Measurements from ENCODE around the gene ABR. TPM values are rescaled to one million over a fixed set of nuclear protein-coding genes. Genes with fewer than 3 reads are reported as not detected.
A peak's percentile ranks its signal among the peaks of the same experiment; 100 is the strongest.

Gene ABR
- polyA plus RNA-seq, 3 donors: 19.8 to 160 (median 26.0) TPM

GRCh38 chr17:1029922-1030644 is 149.7 kb downstream of the ABR start:
- TF ChIP-seq CTCF (IDR thresholded peaks at IDR 0.05): no peak
- peak overlapping the region in 1 of 7 donors; percentile 70 for H3K27ac Mint-ChIP-seq
- intact Hi-C loops (cut with micrococcal nuclease): no loop called here
- H3K79me2 ChIP-seq (ENCODE audit: insufficient read depth, low read length): peaks cover 40% of the 10 kb centered on the region
- H3K36me3 Mint-ChIP-seq: peaks cover 33 to 74% of the 10 kb centered on the region in 2 donors
- no peak overlapping the region for H3K27ac ChIP-seq (ENCODE audit: low read depth in 1 of 2, low read length in 2 of 2)
- H3K4me3 ChIP-seq (replicated peaks in 1 of 3; ENCODE audit: low read depth in 2 of 3, low read length in 3 of 3): no peak overlapping the region
- no peaks in the 10 kb centered on the region for H3K27me3 ChIP-seq (ENCODE audit: control insufficient read depth in 2 of 2, insufficient read depth in 2 of 2, low read length in 2 of 2)
- no peaks in the 10 kb centered on the region for H3K9me3 ChIP-seq (replicated peaks in 1 of 2; ENCODE audit: control insufficient read depth in 1 of 2, insufficient read depth in 1 of 2, low read length in 2 of 2)
- DNase-seq: no peak
- H3K27me3 Mint-ChIP-seq (ENCODE audit: low read depth in 3 of 3): peaks cover 0 to 1% (median 0%) of the 10 kb centered on the region in 3 donors
- no peak overlapping the region for H3K4me3 Mint-ChIP-seq
- H2AFZ ChIP-seq (ENCODE audit: insufficient read depth, low read depth, low read length, poor library complexity, severe bottlenecking): no peak overlapping the region
- H3K9ac ChIP-seq (ENCODE audit: insufficient read depth, low read length, poor library complexity, severe bottlenecking): no peak overlapping the region
- H3K36me3 ChIP-seq (replicated peaks in 1 of 2; ENCODE audit: control insufficient read depth in 1 of 2, insufficient read depth in 2 of 2, low read length in 2 of 2): peaks cover 47 to 88% of the 10 kb centered on the region in 2 donors
- H3K4me2 ChIP-seq (replicated peaks; ENCODE audit: extremely low read depth, low read length, poor library complexity, severe bottlenecking): no peak overlapping the region
- peaks cover 96% of the 10 kb centered on the region for H4K20me1 ChIP-seq (ENCODE audit: insufficient read depth, low read length)
- 96% methylated on average over 17 of the region's 20 CpGs for WGBS (ENCODE audit: insufficient coverage)
- no peaks in the 10 kb centered on the region for H3K4me1 ChIP-seq (ENCODE audit: control insufficient read depth in 1 of 2, insufficient read depth in 2 of 2, low read length in 2 of 2)
- peaks cover 13% of the 10 kb centered on the region for H3K4me1 Mint-ChIP-seq
- no peaks in the 10 kb centered on the region for H3K9me3 Mint-ChIP-seq

DNA sequence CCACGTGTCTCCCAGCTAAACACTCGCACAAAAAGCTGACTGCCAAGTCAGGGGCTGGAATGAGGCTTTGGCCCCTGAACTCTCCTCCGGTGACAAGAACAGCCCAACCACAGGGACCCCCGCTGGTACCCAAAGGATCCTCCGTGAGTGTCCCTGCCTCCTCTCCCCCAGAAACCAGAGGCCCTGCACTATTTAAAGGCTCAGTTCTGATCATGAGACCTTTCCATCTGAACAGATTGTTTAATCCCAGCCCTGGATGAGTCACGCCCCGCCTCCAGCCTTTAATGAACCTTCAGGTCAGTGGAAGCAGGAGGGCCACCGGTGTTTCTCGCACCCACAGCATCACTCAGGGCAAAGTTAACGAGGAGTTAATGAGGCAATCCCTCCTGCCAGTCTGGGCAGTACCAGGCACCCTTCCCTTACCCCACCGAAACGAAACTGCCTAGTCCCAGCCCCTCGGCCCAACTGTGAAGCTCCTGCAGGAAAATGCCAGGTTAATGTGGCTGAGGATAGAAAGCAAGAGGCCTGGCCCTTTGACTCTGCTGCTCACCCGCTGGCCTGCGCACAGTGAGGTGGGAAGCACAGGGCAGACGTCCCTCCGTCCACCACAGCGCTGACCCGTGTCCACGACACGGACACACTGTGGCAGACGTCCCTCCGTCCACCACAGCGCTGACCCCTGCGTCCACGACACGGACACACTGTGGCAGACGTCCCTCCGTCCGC is 150.4 kb downstream of the ABR start:
- peaks cover 93% of the 10 kb centered on the region for H4K20me1 ChIP-seq (ENCODE audit: insufficient read depth, low read length)
- H3K27ac Mint-ChIP-seq: peak overlapping the region in 2 of 7 donors; percentile 21 to 46
- intact Hi-C loops (cut with micrococcal nuclease): no loop called here
- H3K4me1 ChIP-seq (ENCODE audit: control insufficient read depth in 1 of 2, insufficient read depth in 2 of 2, low read length in 2 of 2): no peaks in the 10 kb centered on the region
- H3K27ac ChIP-seq (ENCODE audit: low read depth in 1 of 2, low read length in 2 of 2): no peak overlapping the region
- TF ChIP-seq CTCF (IDR thresholded peaks at IDR 0.05): no peak
- peaks cover 29 to 73% of the 10 kb centered on the region in 2 donors for H3K36me3 Mint-ChIP-seq
- H3K36me3 ChIP-seq (replicated peaks in 1 of 2; ENCODE audit: control insufficient read depth in 1 of 2, insufficient read depth in 2 of 2, low read length in 2 of 2): peaks cover 42 to 82% of the 10 kb centered on the region in 2 donors
- H3K4me3 ChIP-seq (replicated peaks in 1 of 3; ENCODE audit: low read depth in 2 of 3, low read length in 3 of 3): no peak overlapping the region
- H3K9ac ChIP-seq (ENCODE audit: insufficient read depth, low read length, poor library complexity, severe bottlenecking): no peak overlapping the region
- no peak overlapping the region for H3K4me2 ChIP-seq (replicated peaks; ENCODE audit: extremely low read depth, low read length, poor library complexity, severe bottlenecking)
- 91% methylated on average over 18 of the region's 30 CpGs for WGBS (ENCODE audit: insufficient coverage)
- H3K79me2 ChIP-seq (ENCODE audit: insufficient read depth, low read length): peaks cover 40% of the 10 kb centered on the region
- no peak for DNase-seq
- no peaks in the 10 kb centered on the region for H3K27me3 ChIP-seq (ENCODE audit: control insufficient read depth in 2 of 2, insufficient read depth in 2 of 2, low read length in 2 of 2)
- H3K9me3 Mint-ChIP-seq: no peaks in the 10 kb centered on the region
- H3K4me1 Mint-ChIP-seq: peaks cover 10% of the 10 kb centered on the region
- H2AFZ ChIP-seq (ENCODE audit: insufficient read depth, low read depth, low read length, poor library complexity, severe bottlenecking): no peak overlapping the region
- H3K27me3 Mint-ChIP-seq (ENCODE audit: low read depth in 3 of 3): peaks cover 0 to 1% (median 0%) of the 10 kb centered on the region in 3 donors
- no peak overlapping the region for H3K4me3 Mint-ChIP-seq
- no peaks in the 10 kb centered on the region for H3K9me3 ChIP-seq (replicated peaks in 1 of 2; ENCODE audit: control insufficient read depth in 1 of 2, insufficient read depth in 1 of 2, low read length in 2 of 2)
